ENCODE data around the gene CA7. TPM values are rescaled to one million over a fixed set of nuclear protein-coding genes. Genes with fewer than 3 reads are reported as not detected.

Gene CA7
- total RNA-seq, 1 experiment from 2014 or later, result not detected

GRCh38 chr16:66901626-66902025 lies 57.4 kb downstream of the CA7 start:
- Histone ChIP-seq H3K27ac (ENCODE audit: low read length) (no peak overlapping the region), H3K27me3 (ENCODE audit: control insufficient read depth, insufficient read depth, low read length) (no peaks in the 10 kb centered on the region), H3K36me3 (ENCODE audit: control insufficient read depth, insufficient read depth, low read length) (no peaks in the 10 kb centered on the region), H3K4me3 (ENCODE audit: low read depth in 2 of 2, low read length in 2 of 2) (no peak overlapping the region), H3K9me3 (ENCODE audit: control insufficient read depth, insufficient read depth, low read depth, low read length) (no peaks in the 10 kb centered on the region), H3K4me1 (ENCODE audit: control insufficient read depth, insufficient read depth, low read length) (peaks cover 9% of the 10 kb centered on the region)
- DNase-seq (ENCODE audit: low read depth, low spot score) (no peak), ATAC-seq (no peak)
- in situ Hi-C loops (cut with HindIII; ENCODE audit: low pct_unique_long_range_greater_than_20kb, low sequenced_read_pairs), result no loop called here
- CTCF ChIA-PET, result interaction anchor here (0.5 to 0.6 kb wide), 2 partner anchors 43 to 921 kb away, joined by 3 to 5 read pairs; no protein-coding TSS in a partner anchor
- intact Hi-C loops (cut with micrococcal nuclease; ENCODE audit: unreplicated experiment), result no loop called here
- no TSS peak for BruUV-seq (replicated peaks)
- TF ChIP-seq TCF7L2 (IDR thresholded peaks at IDR 0.05; ENCODE audit: low read depth, low read length), result no peak
- TF ChIP-seq, protein P1, sequence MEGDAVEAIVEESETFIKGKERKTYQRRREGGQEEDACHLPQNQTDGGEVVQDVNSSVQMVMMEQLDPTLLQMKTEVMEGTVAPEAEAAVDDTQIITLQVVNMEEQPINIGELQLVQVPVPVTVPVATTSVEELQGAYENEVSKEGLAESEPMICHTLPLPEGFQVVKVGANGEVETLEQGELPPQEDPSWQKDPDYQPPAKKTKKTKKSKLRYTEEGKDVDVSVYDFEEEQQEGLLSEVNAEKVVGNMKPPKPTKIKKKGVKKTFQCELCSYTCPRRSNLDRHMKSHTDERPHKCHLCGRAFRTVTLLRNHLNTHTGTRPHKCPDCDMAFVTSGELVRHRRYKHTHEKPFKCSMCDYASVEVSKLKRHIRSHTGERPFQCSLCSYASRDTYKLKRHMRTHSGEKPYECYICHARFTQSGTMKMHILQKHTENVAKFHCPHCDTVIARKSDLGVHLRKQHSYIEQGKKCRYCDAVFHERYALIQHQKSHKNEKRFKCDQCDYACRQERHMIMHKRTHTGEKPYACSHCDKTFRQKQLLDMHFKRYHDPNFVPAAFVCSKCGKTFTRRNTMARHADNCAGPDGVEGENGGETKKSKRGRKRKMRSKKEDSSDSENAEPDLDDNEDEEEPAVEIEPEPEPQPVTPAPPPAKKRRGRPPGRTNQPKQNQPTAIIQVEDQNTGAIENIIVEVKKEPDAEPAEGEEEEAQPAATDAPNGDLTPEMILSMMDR (IDR thresholded peaks at IDR 0.05), result no peak
- TF ChIP-seq REST (IDR thresholded peaks at IDR 0.05; ENCODE audit: insufficient read depth in 1 of 2, low read depth in 2 of 2, low read length in 1 of 2), result no peak
- no peak for TF ChIP-seq POLR2AphosphoS5 (IDR thresholded peaks at IDR 0.05; ENCODE audit: low read depth, low read length)
- no peak for TF ChIP-seq SIN3A (IDR thresholded peaks at IDR 0.05; ENCODE audit: borderline replicate concordance, insufficient read depth, low read depth, low read length)
- POLR2A ChIA-PET, result no interaction called here

DNA sequence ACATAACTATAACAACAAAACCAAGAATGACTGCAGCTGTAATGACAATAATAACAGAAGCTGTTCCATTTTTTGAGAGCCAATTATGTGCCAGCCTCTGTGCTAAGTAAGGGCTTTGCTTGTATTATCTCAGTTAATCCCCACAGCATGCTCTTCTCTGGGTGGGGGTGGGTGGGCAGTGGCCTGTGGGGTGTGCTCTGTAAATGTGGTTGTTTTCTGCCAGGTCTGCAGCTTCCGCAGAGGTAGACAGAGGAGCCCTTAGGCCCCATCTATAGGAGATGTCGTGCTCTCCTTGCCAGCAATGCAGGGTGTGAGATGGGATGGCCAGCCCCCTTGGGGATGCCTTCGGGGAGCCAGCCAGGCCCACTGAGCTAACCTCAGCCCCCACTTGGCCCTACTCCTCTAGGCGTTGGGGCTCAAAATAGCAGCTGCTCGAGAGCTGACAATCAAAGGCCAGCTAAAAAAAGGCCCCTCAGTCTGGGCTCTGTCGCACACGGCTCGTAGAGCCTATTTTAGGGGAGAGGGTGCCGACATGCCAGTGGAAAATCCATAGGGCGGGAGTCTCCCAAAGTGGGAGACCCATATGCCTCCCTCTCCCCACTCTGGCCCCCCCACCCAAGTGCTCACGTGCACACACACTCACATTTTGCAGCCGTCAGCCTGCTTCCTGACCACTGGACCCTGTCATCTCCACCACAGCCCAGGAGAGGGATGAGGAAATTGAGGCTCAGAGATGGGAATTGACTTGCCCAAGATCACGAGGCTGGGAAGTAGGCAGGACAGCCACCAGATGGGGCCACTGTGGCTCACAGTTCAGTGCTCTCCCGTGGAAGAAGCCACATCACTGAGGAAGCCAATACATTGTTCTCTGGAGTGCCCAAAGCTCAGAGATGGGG lies 58.7 kb downstream of the CA7 start:
- no peaks in the 10 kb centered on the region for H3K9me3 ChIP-seq (ENCODE audit: control insufficient read depth, insufficient read depth, low read depth, low read length)
- H3K27ac ChIP-seq (ENCODE audit: low read length), result no peak overlapping the region
- H3K4me3 ChIP-seq (ENCODE audit: low read depth in 2 of 2, low read length in 2 of 2), result no peak overlapping the region
- in situ Hi-C loops (cut with HindIII; ENCODE audit: low pct_unique_long_range_greater_than_20kb, low sequenced_read_pairs) (no loop called here), intact Hi-C loops (cut with micrococcal nuclease; ENCODE audit: unreplicated experiment) (no loop called here)
- H3K4me1 ChIP-seq (ENCODE audit: control insufficient read depth, insufficient read depth, low read length), result peaks cover 9% of the 10 kb centered on the region
- ATAC-seq (no peak), DNase-seq (ENCODE audit: low read depth, low spot score) (no peak)
- CTCF ChIA-PET, result interaction anchor here (0.6 kb wide), 1 partner anchor 58 kb away, joined by 3 read pairs; the partner anchor contains the start of gene CES3
- no peaks in the 10 kb centered on the region for H3K27me3 ChIP-seq (ENCODE audit: control insufficient read depth, insufficient read depth, low read length)
- TF ChIP-seq, protein P1 (IDR thresholded peaks at IDR 0.05), result no peak
- no peak for TF ChIP-seq POLR2AphosphoS5 (IDR thresholded peaks at IDR 0.05; ENCODE audit: low read depth, low read length)
- TF ChIP-seq REST (IDR thresholded peaks at IDR 0.05; ENCODE audit: insufficient read depth in 1 of 2, low read depth in 2 of 2, low read length in 1 of 2), result no peak
- TF ChIP-seq TCF7L2 (IDR thresholded peaks at IDR 0.05; ENCODE audit: low read depth, low read length), result no peak
- no peak for TF ChIP-seq SIN3A (IDR thresholded peaks at IDR 0.05; ENCODE audit: borderline replicate concordance, insufficient read depth, low read depth, low read length)
- no TSS peak for BruUV-seq (replicated peaks)
- no peaks in the 10 kb centered on the region for H3K36me3 ChIP-seq (ENCODE audit: control insufficient read depth, insufficient read depth, low read length)
- POLR2A ChIA-PET, result no interaction called here

All from Panc1 (cell line).